HEK293 (cell line): ENCODE data around the gene WFDC12.

Experiments used
- CTCF ChIA-PET: fragments of 350-600 bp; formaldehyde crosslinking; extraction: SDS; loops from one replicate; lab custom pipeline; 2021; ENCODE audit warnings: antibody characterized with exemption; lab: Yijun Ruan, JAX
- POLR2A ChIA-PET: fragments of 300-600 bp; formaldehyde crosslinking; extraction: SDS; loops from one replicate; lab custom pipeline; 2020; ENCODE audit warnings: antibody characterized with exemption, inconsistent platforms; lab: Yijun Ruan, JAX
- H3K27ac ChIP-seq: fragments of 200-500 bp; sonication (Bioruptor generic); 2 replicates; pipeline ENCODE4 v1.5.1; 2014; ENCODE audit warnings: low read depth, low read length, control low read depth, inconsistent platforms; ENCODE audit errors: extremely low read depth
- H3K36me3 ChIP-seq, 2 experiments: fragments of 200-500 bp in 1 of 2; sonication (Bioruptor generic) in 1 of 2; 1 replicate in 1 of 2; 2 replicates in 1 of 2; pipeline ENCODE4 v1.5.1; 2014 to 2017; ENCODE audit warnings: inconsistent platforms in 2 of 2, low read length in 2 of 2; ENCODE audit not compliant: control insufficient read depth in 2 of 2, insufficient read depth in 1 of 2
- H3K4me1 ChIP-seq: fragments of 200-500 bp; sonication (Bioruptor generic); 2 replicates; pipeline ENCODE4 v1.5.1; 2014; ENCODE audit warnings: mild to moderate bottlenecking, low read length, inconsistent platforms; ENCODE audit not compliant: control insufficient read depth, insufficient read depth
- H3K4me3 ChIP-seq: 2 replicates; pipeline ENCODE4 v1.5.1; 2011; ENCODE audit warnings: low read depth, mild to moderate bottlenecking, control low read depth, low read length, moderate library complexity
- H3K9me3 ChIP-seq: fragments of 200-500 bp; sonication (Bioruptor generic); 2 replicates; pipeline ENCODE4 v1.5.1; 2014; ENCODE audit warnings: low read depth, low read length, inconsistent platforms; ENCODE audit not compliant: control insufficient read depth, insufficient read depth
- AEBP2 ChIP-seq: fragments of 450-650 bp; formaldehyde crosslinking; IDR thresholded peaks from 2 replicates; pipeline ENCODE4 v1.5.1; 2016; ENCODE audit warnings: missing biosample characterization, missing genetic modification characterization, borderline replicate concordance
- KLF9 ChIP-seq: fragments of 450-650 bp; formaldehyde crosslinking; IDR thresholded peaks from 2 replicates; pipeline ENCODE4 v1.5.1; 2016; ENCODE audit warnings: missing biosample characterization, missing genetic modification characterization, low read depth
- YY1 ChIP-seq: fragments of 450-650 bp; formaldehyde crosslinking; IDR thresholded peaks from 2 replicates; pipeline ENCODE4 v1.5.1; 2018; ENCODE audit warnings: missing biosample characterization, missing genetic modification characterization
- ZBTB7A ChIP-seq: fragments of 450-650 bp; formaldehyde crosslinking; IDR thresholded peaks from 2 replicates; pipeline ENCODE4 v1.5.1; 2016; ENCODE audit warnings: low read depth, missing biosample characterization, missing genetic modification characterization
- ZEB2 ChIP-seq: fragments of 450-650 bp; formaldehyde crosslinking; IDR thresholded peaks from 2 replicates; pipeline ENCODE4 v1.5.1; 2016; ENCODE audit warnings: missing biosample characterization, missing genetic modification characterization
- ZNF211 ChIP-seq: fragments of 450-650 bp; formaldehyde crosslinking; IDR thresholded peaks from 2 replicates; pipeline ENCODE4 v1.5.1; 2016; ENCODE audit warnings: low read depth, missing biosample characterization, missing genetic modification characterization
- ZNF24 ChIP-seq: fragments of 450-650 bp; formaldehyde crosslinking; IDR thresholded peaks from 2 replicates; pipeline ENCODE4 v1.5.1; 2016; ENCODE audit warnings: missing biosample characterization, missing genetic modification characterization
- ZNF266 ChIP-seq: fragments of 450-650 bp; formaldehyde crosslinking; IDR thresholded peaks from 2 replicates; pipeline ENCODE4 v1.5.1; 2016; ENCODE audit warnings: missing biosample characterization, missing genetic modification characterization, low read depth
- ZNF280D ChIP-seq: fragments of 450-650 bp; formaldehyde crosslinking; IDR thresholded peaks from 2 replicates; pipeline ENCODE4 v1.5.1; 2016; ENCODE audit warnings: missing biosample characterization, missing genetic modification characterization
- ZNF292 ChIP-seq: fragments of 450-650 bp; formaldehyde crosslinking; IDR thresholded peaks from 2 replicates; pipeline ENCODE4 v1.5.1; 2016; ENCODE audit warnings: low read depth, missing biosample characterization, missing genetic modification characterization, borderline replicate concordance
- ZNF366 ChIP-seq: fragments of 450-650 bp; formaldehyde crosslinking; conservative IDR thresholded peaks from 2 replicates; pipeline ENCODE4 v1.5.1; 2016; ENCODE audit warnings: missing biosample characterization, missing genetic modification characterization
- ZNF404 ChIP-seq: fragments of 450-650 bp; formaldehyde crosslinking; IDR thresholded peaks from 2 replicates; pipeline ENCODE4 v1.5.1; 2017; ENCODE audit warnings: missing biosample characterization, missing genetic modification characterization
- ZNF423 ChIP-seq: fragments of 450-650 bp; formaldehyde crosslinking; IDR thresholded peaks from 2 replicates; pipeline ENCODE4 v1.5.1; 2016; ENCODE audit warnings: missing biosample characterization, missing genetic modification characterization
- ZNF596 ChIP-seq: fragments of 450-650 bp; IDR thresholded peaks from 2 replicates; pipeline ENCODE4 v1.5.0; 2018; ENCODE audit warnings: missing biosample characterization, mild to moderate bottlenecking, missing genetic modification characterization, moderate library complexity
- ZNF624 ChIP-seq: fragments of 450-650 bp; formaldehyde crosslinking; IDR thresholded peaks from 2 replicates; pipeline ENCODE4 v1.5.1; 2017; ENCODE audit warnings: missing biosample characterization, missing genetic modification characterization
- ZNF654 ChIP-seq: fragments of 450-650 bp; formaldehyde crosslinking; IDR thresholded peaks from 2 replicates; pipeline ENCODE4 v1.5.1; 2016; ENCODE audit warnings: low read depth, missing biosample characterization, missing genetic modification characterization
- ZNF701 ChIP-seq: fragments of 450-650 bp; formaldehyde crosslinking; IDR thresholded peaks from 2 replicates; pipeline ENCODE4 v1.5.1; 2016; ENCODE audit warnings: missing biosample characterization, missing genetic modification characterization
- ZNF76 ChIP-seq: fragments of 450-650 bp; formaldehyde crosslinking; IDR thresholded peaks from 2 replicates; pipeline ENCODE4; 2016; ENCODE audit warnings: low read depth, missing biosample characterization, missing genetic modification characterization, borderline replicate concordance
- ZNF777 ChIP-seq: fragments of 450-650 bp; formaldehyde crosslinking; IDR thresholded peaks from 2 replicates; pipeline ENCODE4 v1.5.1; 2017; ENCODE audit warnings: missing biosample characterization, missing genetic modification characterization, borderline replicate concordance
- ZSCAN4 ChIP-seq: fragments of 450-650 bp; formaldehyde crosslinking; IDR thresholded peaks from 2 replicates; pipeline ENCODE4 v1.5.1; 2017; ENCODE audit warnings: missing biosample characterization, missing genetic modification characterization

WFDC12 gene

GRCh38 chr20:45154183-45154582 is 29.9 kb upstream of the WFDC12 start:
- TF ChIP-seq ZNF24 (no peak), ZNF596 (tag by site-specific recombination) (no peak), ZBTB7A (tag by site-specific recombination) (no peak), ZNF654 (no peak), ZNF404 (tag by site-specific recombination) (no peak), ZNF366 (no peak), ZNF280D (tag by site-specific recombination) (no peak), ZNF266 (tag by site-specific recombination) (no peak), ZNF76 (tag by site-specific recombination) (no peak), ZNF292 (tag by site-specific recombination) (no peak), ZNF211 (no peak), ZEB2 (tag by site-specific recombination) (no peak), KLF9 (tag by site-specific recombination) (no peak), ZSCAN4 (tag by site-specific recombination) (no peak)
- CTCF ChIA-PET, result interaction anchor here (1.1 kb wide), 1 partner anchor 138 kb away, joined by 4 read pairs; no protein-coding TSS in a partner anchor
- Histone ChIP-seq H3K27ac (no peak overlapping the region), H3K36me3 (no peaks in the 10 kb centered on the region), H3K9me3 (no peaks in the 10 kb centered on the region), H3K4me1 (no peaks in the 10 kb centered on the region), H3K4me3 (no peak overlapping the region)
- POLR2A ChIA-PET, result no interaction called here

DNA sequence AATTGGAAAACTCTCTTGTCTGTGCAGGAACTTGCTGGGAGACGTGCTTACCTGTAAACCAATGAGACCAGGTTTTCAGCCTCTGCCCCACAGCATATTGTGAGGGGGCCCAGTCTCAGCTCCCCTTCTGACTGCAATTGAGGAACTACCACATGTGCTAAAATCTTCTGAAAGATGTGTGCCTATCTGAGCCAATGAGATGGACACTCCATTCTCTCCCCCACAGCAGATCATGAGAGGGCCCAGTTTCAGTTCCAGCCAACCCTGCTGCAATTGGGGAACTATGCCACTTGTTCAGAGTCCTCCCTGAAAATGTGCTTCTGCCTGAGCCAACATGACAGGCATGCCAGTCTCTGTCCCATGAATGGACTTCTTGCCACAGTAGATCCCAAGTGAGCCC is 29.5 kb upstream of the WFDC12 start:
- Histone ChIP-seq H3K27ac (no peak overlapping the region), H3K9me3 (no peaks in the 10 kb centered on the region), H3K4me1 (no peaks in the 10 kb centered on the region), H3K4me3 (no peak overlapping the region), H3K36me3 (no peaks in the 10 kb centered on the region)
- TF ChIP-seq ZNF624 (tag by site-specific recombination), result no peak
- TF ChIP-seq YY1 (tag by site-specific recombination), result no peak
- no peak for TF ChIP-seq AEBP2 (tag by site-specific recombination)
- no peak for TF ChIP-seq ZNF777 (tag by site-specific recombination)
- TF ChIP-seq ZNF404 (tag by site-specific recombination), result no peak
- TF ChIP-seq ZNF423 (tag by site-specific recombination), result no peak
- no peak for TF ChIP-seq ZNF701
- POLR2A ChIA-PET, result no interaction called here
- CTCF ChIA-PET, result interaction anchor here (1.1 kb wide), 1 partner anchor 139 kb away, joined by 4 read pairs; no protein-coding TSS in a partner anchor
